Panc1 (cell line): Measurements from ENCODE around the gene JAK2. TPM values are rescaled to one million over a fixed set of nuclear protein-coding genes. Genes with fewer than 3 reads are reported as not detected.

Experiments used
- ATAC-seq: fragments of 200-7000 bp; cut with Tn5 transposase; 2 replicates; pipeline ENCODE4 v1.9.1; 2020; ENCODE audit warnings: mild to moderate bottlenecking, moderate library complexity
- BruUV-seq: library from RNA; stranded (reverse); fragments of 400-500 nt; replicated peaks from 2 replicates; lab custom pipeline; 2021; lab: Mats Ljungman, UMichigan
- CTCF ChIA-PET: fragments of 300-600 bp; sonication (Branson Sonifier 250); formaldehyde crosslinking; loops from one replicate; lab custom pipeline; 2022; ENCODE audit warnings: antibody characterized with exemption; lab: Charles Lee
- POLR2A ChIA-PET: fragments of 300-600 bp; sonication (Branson Sonifier 250); formaldehyde crosslinking; loops from one replicate; lab custom pipeline; 2022; ENCODE audit warnings: antibody characterized with exemption; lab: Charles Lee
- DNase-seq: peaks from one replicate; pipeline ENCODE4 v3.0.0-alpha.2; 2010; ENCODE audit warnings: low read depth, low spot score
- H3K27ac ChIP-seq: 2 replicates; pipeline ENCODE4 v1.5.1; 2011; ENCODE audit warnings: mild to moderate bottlenecking, low read length, inconsistent platforms
- H3K27me3 ChIP-seq: fragments of 200-500 bp; sonication (Bioruptor generic); 2 replicates; pipeline ENCODE4 v1.6.0; 2014; ENCODE audit warnings: low read length, inconsistent platforms; ENCODE audit not compliant: control insufficient read depth, insufficient read depth
- H3K36me3 ChIP-seq: fragments of 200-500 bp; sonication (Bioruptor generic); 2 replicates; pipeline ENCODE4 v1.5.1; 2014; ENCODE audit warnings: inconsistent platforms, mild to moderate bottlenecking, low read length, moderate library complexity; ENCODE audit not compliant: control insufficient read depth, insufficient read depth
- H3K4me1 ChIP-seq: 2 replicates; pipeline ENCODE4 v1.5.1; 2011; ENCODE audit warnings: inconsistent platforms, mild to moderate bottlenecking, low read length, moderate library complexity; ENCODE audit not compliant: control insufficient read depth, insufficient read depth
- H3K4me3 ChIP-seq, 2 experiments: 2 replicates each; pipeline ENCODE4 v1.5.1; 2011 to 2012; ENCODE audit warnings: low read depth in 2 of 2, low read length in 2 of 2, mild to moderate bottlenecking in 2 of 2, inconsistent platforms in 1 of 2, moderate library complexity in 1 of 2
- H3K9me3 ChIP-seq: fragments of 200-500 bp; sonication (Bioruptor generic); 2 replicates; pipeline ENCODE4 v1.5.1; 2014; ENCODE audit warnings: low read depth, mild to moderate bottlenecking, inconsistent platforms, low read length, moderate library complexity; ENCODE audit not compliant: control insufficient read depth, insufficient read depth
- CTCF ChIP-seq: fragments of 450-650 bp; IDR thresholded peaks from 2 replicates; pipeline ENCODE4 v1.5.1; 2017; ENCODE audit warnings: mild to moderate bottlenecking
- POLR2AphosphoS5 ChIP-seq: IDR thresholded peaks from 2 replicates; pipeline ENCODE4 v1.6.1; 2012; ENCODE audit warnings: mild to moderate bottlenecking, low read depth, low read length, moderate library complexity
- REST ChIP-seq, 2 experiments: IDR thresholded peaks; 2 replicates each; pipeline ENCODE4 v1.6.1; 2011 to 2012; ENCODE audit warnings: low read depth in 2 of 2, control low read depth in 1 of 2, low read length in 1 of 2, mild to moderate bottlenecking in 1 of 2, moderate library complexity in 1 of 2; ENCODE audit not compliant: insufficient read depth in 1 of 2
- SIN3A ChIP-seq: IDR thresholded peaks from 2 replicates; pipeline ENCODE4 v1.6.1; 2012; ENCODE audit warnings: low read depth, mild to moderate bottlenecking, low read length, moderate library complexity, borderline replicate concordance; ENCODE audit not compliant: insufficient read depth
- TCF7L2 ChIP-seq: IDR thresholded peaks from 2 replicates; pipeline ENCODE4 v1.6.1; 2011; ENCODE audit warnings: mild to moderate bottlenecking, low read depth, low read length, inconsistent platforms
- in situ Hi-C: cut with HindIII; loops from 2 replicates; pipeline ENCODE4 v1.10.0; 2016; ENCODE audit warnings: low sequenced_read_pairs, low pct_unique_long_range_greater_than_20kb
- intact Hi-C: fragments of 100-400 bp; cut with micrococcal nuclease; formaldehyde crosslinking; loops from one replicate; pipeline ENCODE4 v1.10.0; 2022; ENCODE audit not compliant: unreplicated experiment
- total RNA-seq: library from RNA; stranded (reverse); gene quantifications from one replicate; pipeline ENCODE4 v1.2.1, GENCODE V29; 2021; ENCODE audit not compliant: unreplicated experiment

JAK2 gene
- total RNA-seq, 1 experiment from 2014 or later, result 2.3 TPM

- no TSS peak for BruUV-seq
- TF ChIP-seq POLR2AphosphoS5 (no peak), SIN3A (no peak)
- intact Hi-C loops (no loop called here), in situ Hi-C loops (no loop called here)
- CTCF ChIA-PET, result no interaction called here
- Histone ChIP-seq H3K4me3 (no peak overlapping the region), H3K27ac (no peak overlapping the region), H3K27me3 (no peaks in the 10 kb centered on the region), H3K9me3 (no peaks in the 10 kb centered on the region), H3K4me1 (no peaks in the 10 kb centered on the region), H3K36me3 (no peaks in the 10 kb centered on the region)
- POLR2A ChIA-PET, result no interaction called here
- no peak for DNase-seq
- no peak for ATAC-seq
Observed at GRCh38 chr9:5122116-5122515, 137.0 kb downstream of the JAK2 start.

- Histone ChIP-seq H3K27me3 (no peaks in the 10 kb centered on the region), H3K9me3 (no peaks in the 10 kb centered on the region), H3K4me3 (no peak overlapping the region), H3K36me3 (no peaks in the 10 kb centered on the region), H3K27ac (no peak overlapping the region), H3K4me1 (no peaks in the 10 kb centered on the region)
- in situ Hi-C loops, result no loop called here
- ATAC-seq (no peak), DNase-seq (no peak)
- intact Hi-C loops, result no loop called here
- CTCF ChIA-PET, result no interaction called here
- POLR2A ChIA-PET, result no interaction called here
- no peak for TF ChIP-seq SIN3A
- TF ChIP-seq REST (IDR thresholded peaks at IDR 0.05; ENCODE audit: insufficient read depth in 1 of 2, low read depth in 2 of 2, low read length in 1 of 2), result no peak
- no peak for TF ChIP-seq POLR2AphosphoS5
- TF ChIP-seq TCF7L2, result no peak
- no peak for TF ChIP-seq CTCF
- BruUV-seq, result no TSS peak
Observed at GRCh38 chr9:5122516-5122915, 137.4 kb downstream of the JAK2 start.

GRCh38 chr9:5140151-5140550 lies 155.1 kb downstream of the JAK2 start:
- TF ChIP-seq CTCF (no peak), TCF7L2 (no peak), POLR2AphosphoS5 (no peak), SIN3A (no peak), REST (IDR thresholded peaks at IDR 0.05; ENCODE audit: insufficient read depth in 1 of 2, low read depth in 2 of 2, low read length in 1 of 2) (no peak)
- H3K27me3 ChIP-seq, result no peaks in the 10 kb centered on the region
- H3K9me3 ChIP-seq, result no peaks in the 10 kb centered on the region
- in situ Hi-C loops, result no loop called here
- H3K4me3 ChIP-seq, result no peak overlapping the region
- no peak for ATAC-seq
- ChIA-PET POLR2A (no interaction called here), CTCF (no interaction called here)
- no peaks in the 10 kb centered on the region for H3K4me1 ChIP-seq
- BruUV-seq, result no TSS peak
- H3K36me3 ChIP-seq, result no peaks in the 10 kb centered on the region
- intact Hi-C loops, result no loop called here
- H3K27ac ChIP-seq, result no peak overlapping the region
- DNase-seq, result no peak
